HepG2 (cell line): ENCODE measurements around the gene SMIM44. TPM values are rescaled to one million over a fixed set of nuclear protein-coding genes. Genes with fewer than 3 reads are reported as not detected.
A peak's percentile ranks its signal among the peaks of the same experiment; 100 is the strongest.

Experiments
- ATAC-seq: fragments of 200-7000 bp; cut with Tn5 transposase; 3 replicates; pipeline ENCODE4 v1.9.1; 2020; ENCODE audit warnings: mild to moderate bottlenecking, moderate library complexity
- BruUV-seq: library from RNA; stranded (reverse); fragments of 400-500 nt; replicated peaks from 2 replicates; lab custom pipeline; 2021; lab: Mats Ljungman, UMichigan
- CTCF ChIA-PET: fragments of 300-600 bp; formaldehyde crosslinking; extraction: SDS; loops from one replicate; lab custom pipeline; 2021; ENCODE audit warnings: low total read pairs, inconsistent platforms, low intra/inter-chr PET ratio; lab: Yijun Ruan, JAX
- POLR2A ChIA-PET: fragments of 350-600 bp; sonication (Branson Sonifier 250); formaldehyde crosslinking; loops from one replicate; lab custom pipeline; 2020; ENCODE audit warnings: antibody characterized with exemption, inconsistent platforms; lab: Yijun Ruan, JAX
- DNase-seq: peaks from one replicate; pipeline ENCODE4 v3.0.0-alpha.2; 2015; ENCODE audit warnings: low spot score
- FAIRE-seq: peaks from 3 replicates; lab custom pipeline; 2011; peaks lifted over from hg19 to GRCh38; lab: Jason Lieb, UNC
- H2AFZ ChIP-seq: one replicate; pipeline ENCODE4 v1.6.1; 2011; ENCODE audit warnings: low read length, inconsistent platforms
- H3K27ac ChIP-seq: fragments of 300-600 bp; 3 replicates; pipeline ENCODE4 v1.8.0; 2011; ENCODE audit warnings: mixed run types, mild to moderate bottlenecking, mixed read lengths, low read length, inconsistent platforms; ENCODE audit not compliant: insufficient read depth; ENCODE audit errors: extremely low read length
- H3K27me3 ChIP-seq, 2 experiments: fragments of 200-600 bp in 1 of 2; 2 replicates in 1 of 2; 3 replicates in 1 of 2; pipeline versions ENCODE4 v1.6.0 to v1.8.0; 2011; ENCODE audit warnings: low read length in 2 of 2, mild to moderate bottlenecking in 2 of 2, moderate library complexity in 2 of 2, inconsistent platforms in 1 of 2; ENCODE audit not compliant: insufficient read depth in 2 of 2, control insufficient read depth in 1 of 2
- H3K36me3 ChIP-seq, 2 experiments: fragments of 200-600 bp in 1 of 2; replicated peaks in 1 of 2; 2 replicates in 1 of 2; 3 replicates in 1 of 2; pipeline versions ENCODE4 v1.5.1 to v1.8.0; 2011; ENCODE audit warnings: low read length in 2 of 2, inconsistent platforms in 1 of 2; ENCODE audit not compliant: insufficient read depth in 2 of 2, control insufficient read depth in 1 of 2
- H3K4me1 ChIP-seq: 2 replicates; pipeline ENCODE4 v1.5.1; 2012; ENCODE audit warnings: low read length, inconsistent platforms; ENCODE audit not compliant: insufficient read depth
- H3K4me2 ChIP-seq: 2 replicates; pipeline ENCODE4 v1.6.0; 2011; ENCODE audit warnings: low read depth, low read length, inconsistent platforms
- H3K4me3 ChIP-seq, 3 experiments: fragments of 200-600 bp in 1 of 3; sonication (generic), shearing (Covaris generic) in 1 of 3; replicated peaks in 1 of 3; 2 replicates each; pipeline ENCODE4 v1.5.1; 2011 to 2016; ENCODE audit warnings: low read length in 3 of 3, inconsistent platforms in 2 of 3, low read depth in 2 of 3, mild to moderate bottlenecking in 2 of 3, control low read depth in 1 of 3, mixed read lengths in 1 of 3; ENCODE audit not compliant: insufficient read depth in 1 of 3
- H3K79me2 ChIP-seq: one replicate; pipeline ENCODE4 v1.6.1; 2011; ENCODE audit warnings: low read length, inconsistent platforms; ENCODE audit not compliant: insufficient read depth
- H3K9ac ChIP-seq: 2 replicates; pipeline ENCODE4 v1.6.0; 2011; ENCODE audit warnings: mild to moderate bottlenecking, low read depth, low read length, inconsistent platforms; ENCODE audit not compliant: insufficient read depth
- H3K9me3 ChIP-seq: 2 replicates; pipeline ENCODE4 v1.5.1; 2012; ENCODE audit warnings: mild to moderate bottlenecking, low read length
- H4K20me1 ChIP-seq: 2 replicates; pipeline ENCODE4 v1.6.0; 2011; ENCODE audit warnings: inconsistent platforms, mild to moderate bottlenecking, low read length, moderate library complexity; ENCODE audit not compliant: insufficient read depth
- CTCF ChIP-seq: sonication (generic); formaldehyde crosslinking; IDR thresholded peaks from 2 replicates; pipeline ENCODE4 v1.5.0; 2020; ENCODE audit warnings: mild to moderate bottlenecking, missing genetic modification reagents, moderate library complexity
- EHMT2 ChIP-seq: fragments of 200-600 bp; sonication (generic); IDR thresholded peaks from 2 replicates; pipeline ENCODE4 v1.7.0; 2017; ENCODE audit warnings: antibody characterized with exemption, low read depth, low read length, borderline replicate concordance
- HIC2 ChIP-seq: sonication (generic); formaldehyde crosslinking; IDR thresholded peaks from 2 replicates; pipeline ENCODE4 v1.9.0; 2022; ENCODE audit warnings: low read depth, missing genetic modification reagents
- MXD3 ChIP-seq: IDR thresholded peaks from 2 replicates; pipeline ENCODE4 v1.6.1; 2016; ENCODE audit warnings: mild to moderate bottlenecking, missing biosample characterization, missing genetic modification reagents
- NR1H2 ChIP-seq: sonication (generic); formaldehyde crosslinking; IDR thresholded peaks from 2 replicates; pipeline ENCODE4 v1.8.1; 2022; ENCODE audit warnings: low read depth, missing genetic modification reagents, borderline replicate concordance
- ZNF441 ChIP-seq: sonication (generic); formaldehyde crosslinking; IDR thresholded peaks from 2 replicates; pipeline ENCODE4 v1.7.0; 2021; ENCODE audit warnings: missing genetic modification reagents, borderline replicate concordance
- WGBS: methylation state at CpG from one replicate; pipeline ENCODE4 v1.1.6; 2017; ENCODE audit warnings: low lambda C conversion rate; 5-methylcytosine and 5-hydroxymethylcytosine counted together
- in situ Hi-C: cut with HindIII; loops from 2 replicates; pipeline ENCODE4 v1.10.0; 2017; ENCODE audit warnings: low pct_unique_long_range_greater_than_20kb; ENCODE audit not compliant: extremely low pct_ligation_motif_present
- intact Hi-C: fragments of 100-400 bp; cut with micrococcal nuclease; formaldehyde crosslinking; loops from one replicate; pipeline ENCODE4 v1.10.0; 2022; ENCODE audit not compliant: unreplicated experiment
- polyA plus RNA-seq, 8 experiments: library from polyadenylated mRNA; depleted of rRNA in 3 of 8; stranded (reverse) in 7 of 8; unstranded in 1 of 8; fragments of >200 nt; fragmentation: Illumina TruSeq in 4 of 8; extraction: Trizol in 4 of 8; gene quantifications; 2 replicates each; pipeline versions ENCODE4 v1.2.1 to v1.2.3, GENCODE V29; 2011 to 2016; ENCODE audit warnings: low read depth in 4 of 8, missing spikeins in 1 of 8, mixed read lengths in 1 of 8; ENCODE audit not compliant: insufficient read depth in 1 of 8
- total RNA-seq, 5 experiments: library from RNA; depleted of rRNA; stranded (reverse); fragments of >200 nt; fragmentation: Illumina TruSeq; extraction: Trizol; gene quantifications; 2 replicates each; pipeline ENCODE4 v1.2.3, GENCODE V29; 2016; ENCODE audit warnings: low read depth in 1 of 5

Gene SMIM44
- total and polyA plus RNA-seq, 2 of the 13 experiments (the other 11 are each of a cell fraction or from before 2014, with no cell fraction given) = not detected

- peaks cover 71% of the 10 kb centered on the region for H3K79me2 ChIP-seq
- BruUV-seq = no TSS peak
- WGBS = 93% methylated on average over 12 of the region's 17 CpGs
These were observed 29.5 kb upstream of the SMIM44 start for GRCh38 chr19:3512562-3513228.

More at GRCh38 chr19:3512562-3513228, 29.5 kb upstream of the SMIM44 start:
- H3K27ac ChIP-seq = no peak overlapping the region
- H3K4me3 ChIP-seq = no peak overlapping the region
- peaks cover 5 to 24% of the 10 kb centered on the region in 2 experiments; a peak in 4 of 5 replicates for H3K36me3 ChIP-seq
- peaks cover 22% of the 10 kb centered on the region for H3K4me1 ChIP-seq
- intact Hi-C loops (no loop called here), in situ Hi-C loops (no loop called here)
- H3K4me2 ChIP-seq = no peak overlapping the region
- POLR2A ChIA-PET = no interaction called here
- no peak for ATAC-seq
- H4K20me1 ChIP-seq = peaks cover 31% of the 10 kb centered on the region; the same call in 1 of the 2 replicates
- TF ChIP-seq HIC2 (no peak), MXD3 (CRISPR knock-in tag) (no peak), CTCF (CRISPR knock-in tag) (peak; percentile 29; the same call in 1 of the 2 replicates), ZNF441 (CRISPR knock-in tag) (no peak), EHMT2 (no peak), NR1H2 (no peak)
- H3K9me3 ChIP-seq = no peaks in the 10 kb centered on the region
- H3K9ac ChIP-seq = no peak overlapping the region
- CTCF ChIA-PET = no interaction called here
- DNase-seq = no peak
- no peak for FAIRE-seq
- H3K27me3 ChIP-seq = no peaks in the 10 kb centered on the region
- H2AFZ ChIP-seq = no peak overlapping the region
